Stimulated activated CD4-positive, alpha-beta T cell treated with anti-CD3 and anti-CD28 coated beads, Interleukin-15, amount 100 ng/mL, for 48 hours (primary cell): ENCODE data around the gene ACOT7.

Experiments used
- DNase-seq, 2 donors: peaks; one replicate each; pipeline ENCODE4 v3.0.0-alpha.2; 2020; ENCODE audit warnings: low read depth in 2 of 2

The ACOT7 gene

DNA sequence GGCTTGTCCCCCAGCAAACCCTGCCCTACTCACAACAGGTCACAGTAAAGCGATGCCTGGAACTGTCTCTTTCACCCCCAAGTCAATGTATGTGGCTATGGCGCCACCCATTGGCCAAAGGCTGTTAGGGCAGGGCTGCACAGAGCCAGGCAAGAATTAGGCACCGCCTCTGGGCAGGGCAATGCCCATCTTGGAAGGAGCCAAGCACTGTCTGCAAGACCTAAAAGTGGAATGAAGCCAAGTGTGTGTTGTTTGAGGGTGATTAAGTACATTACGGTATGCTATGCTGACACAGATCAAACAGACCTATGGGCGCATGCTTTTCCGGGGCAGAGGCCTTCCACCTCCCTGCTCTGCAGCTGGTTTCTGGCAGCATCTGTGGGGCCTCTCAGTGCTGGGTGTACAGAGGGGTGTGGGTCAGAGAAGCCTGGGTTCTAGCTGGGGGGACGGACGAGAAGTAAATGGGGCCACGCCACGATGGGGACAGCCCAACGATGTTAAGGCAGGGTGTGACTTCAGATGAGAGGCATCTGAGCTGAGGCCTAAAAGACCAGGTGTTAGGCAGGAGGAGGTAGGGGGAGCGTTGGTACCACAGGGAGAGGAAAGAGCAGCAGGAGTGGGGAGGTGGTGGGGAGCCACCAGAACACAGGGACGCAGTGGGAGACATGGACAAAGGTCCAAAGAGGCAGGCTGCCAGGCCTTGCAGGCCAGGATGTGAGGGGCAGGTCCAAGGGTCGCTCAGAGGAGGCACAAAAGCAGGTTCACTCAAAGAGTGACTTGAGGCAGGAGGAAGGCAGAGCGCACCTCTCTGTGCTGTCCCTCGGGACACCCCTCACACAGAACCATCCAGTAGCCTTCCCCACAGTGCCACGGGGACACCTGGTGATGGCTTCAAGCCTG is 49.8 kb downstream of the ACOT7 start:
- peak; percentile 38 to 55 for DNase-seq

DNA sequence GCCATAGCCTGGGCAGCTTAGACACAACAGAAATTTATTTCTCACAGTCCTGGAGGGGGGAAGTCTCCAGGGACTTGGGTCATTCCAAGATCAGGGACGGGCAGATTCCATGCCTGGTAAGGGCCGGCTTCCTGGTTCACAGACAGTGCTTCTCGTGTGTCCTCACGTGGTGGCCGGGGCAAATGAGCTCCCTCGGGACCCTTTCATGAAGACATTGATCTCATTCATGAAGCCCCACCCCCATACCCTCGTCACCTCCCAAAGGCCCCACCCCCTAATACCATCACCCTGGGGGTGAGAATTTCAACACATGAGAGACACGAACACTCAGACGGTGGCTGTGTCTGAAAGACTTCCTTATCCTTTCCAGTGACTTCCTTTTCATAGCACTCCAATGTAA is 51.5 kb downstream of the ACOT7 start:
- no peak for DNase-seq

DNA sequence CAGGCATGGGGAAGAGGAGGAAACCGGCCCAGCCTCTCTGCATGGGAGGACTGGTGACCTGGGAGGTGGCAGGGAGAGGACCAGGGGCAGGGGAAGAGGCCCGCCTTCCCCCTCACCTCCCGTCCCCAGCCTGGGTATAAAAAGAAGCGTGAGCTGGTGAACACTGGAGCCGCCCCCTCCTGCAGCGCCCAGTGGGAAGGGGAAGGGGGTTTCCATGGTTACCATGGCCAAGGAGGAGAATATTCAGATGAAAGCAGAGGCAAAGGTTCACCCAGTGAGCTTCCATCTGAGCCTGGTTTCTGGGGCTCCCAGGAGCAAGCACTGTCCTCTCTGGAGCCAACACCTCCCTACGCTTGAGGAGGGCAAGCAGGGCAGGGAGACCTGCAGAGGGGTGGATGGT is 54.9 kb downstream of the ACOT7 start:
- no peak for DNase-seq

DNA sequence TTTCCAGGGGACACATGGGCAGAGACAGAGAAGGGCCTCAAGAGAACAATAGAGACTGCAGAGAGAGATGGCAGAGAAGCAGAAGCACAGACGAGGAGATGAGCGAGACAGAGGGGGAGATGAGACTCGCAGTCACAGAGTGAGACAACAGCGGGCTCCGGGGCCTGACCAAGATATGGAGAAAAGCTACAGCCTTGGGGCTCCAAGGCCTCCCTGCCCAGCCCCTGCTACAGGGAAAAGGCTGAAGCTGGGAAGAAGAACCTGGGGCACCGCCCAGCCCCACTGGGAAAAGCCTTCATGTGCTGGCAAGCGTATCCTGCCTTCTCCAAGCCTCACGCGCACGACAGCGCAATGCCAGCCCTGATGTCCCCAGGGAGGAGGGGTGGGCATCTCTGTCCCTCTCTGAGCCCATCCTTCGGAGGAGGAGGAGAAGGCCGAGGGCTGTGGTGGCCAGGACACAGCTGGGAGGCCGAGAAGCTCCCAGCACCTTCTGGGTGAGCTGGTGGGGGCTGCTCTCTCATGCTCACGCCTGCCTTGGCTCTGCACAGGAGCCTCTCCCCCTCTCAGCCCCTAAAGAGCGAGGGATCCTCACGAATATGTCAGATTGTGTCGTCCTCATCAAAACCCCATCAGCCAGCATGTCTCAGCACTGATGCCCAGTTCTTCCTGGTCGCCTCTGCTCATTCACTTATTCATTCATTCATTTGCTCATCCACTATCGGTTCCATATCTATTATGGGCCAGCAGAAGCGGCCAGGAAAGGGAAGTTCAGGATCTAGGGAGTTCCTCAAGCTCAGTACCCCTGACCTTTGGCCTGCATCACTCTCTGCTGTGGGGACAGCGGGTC is 56.6 kb downstream of the ACOT7 start:
- no peak for DNase-seq

DNA sequence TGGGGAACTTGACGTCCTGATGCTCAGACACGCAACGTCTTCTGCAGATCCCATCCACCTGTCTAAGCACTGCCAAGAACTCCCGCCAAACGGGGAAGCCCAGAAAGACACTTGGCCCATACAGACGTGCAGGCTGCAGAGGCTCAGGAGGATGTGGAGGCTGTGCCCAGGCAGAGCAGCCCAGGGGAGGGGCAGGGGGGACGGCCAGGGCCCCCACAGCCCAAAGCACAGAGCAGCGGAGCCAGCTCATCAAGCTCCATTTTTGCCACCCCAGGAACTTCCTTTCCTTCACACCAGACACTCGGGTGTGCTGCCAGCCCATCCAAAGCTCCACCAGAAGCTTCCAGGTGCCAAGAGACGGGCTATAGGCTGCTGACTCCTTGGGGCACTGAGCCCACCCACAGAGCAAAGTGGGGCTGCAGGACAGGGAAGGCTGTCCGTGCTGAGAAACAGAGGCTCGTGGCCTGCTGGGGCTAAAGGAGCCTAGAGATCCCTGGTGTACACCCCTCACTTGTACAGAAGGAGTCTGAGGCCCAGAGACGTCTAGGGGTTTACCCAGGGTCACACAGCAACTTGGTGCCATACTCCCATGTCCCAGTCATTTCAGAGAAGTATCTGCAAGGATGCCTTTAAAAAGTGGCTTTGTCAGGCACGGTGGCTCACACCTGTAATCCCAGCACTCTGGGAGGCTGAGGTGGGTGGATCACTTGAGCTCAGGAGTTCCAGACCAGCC is 59.1 kb downstream of the ACOT7 start:
- no peak for DNase-seq

DNA sequence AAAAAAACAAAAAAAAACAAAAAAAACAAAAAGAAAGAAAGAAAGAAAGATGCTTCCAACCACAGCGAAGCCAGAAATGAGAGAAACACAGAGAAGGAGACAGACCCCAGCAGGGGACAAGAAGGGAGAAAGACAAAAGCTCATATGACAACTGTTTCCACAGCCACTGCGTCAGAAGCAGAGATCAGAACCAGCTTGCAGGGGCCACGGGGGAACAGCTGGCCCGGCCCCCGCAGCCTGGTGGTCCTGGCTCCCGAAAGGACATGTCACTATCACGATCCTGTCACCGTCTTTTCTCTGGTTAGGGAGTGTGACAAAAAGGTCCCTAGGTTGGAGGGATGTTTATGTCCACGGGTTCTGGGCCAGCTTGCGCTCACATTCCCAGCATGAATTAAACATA is 60.7 kb downstream of the ACOT7 start:
- no peak for DNase-seq

DNA sequence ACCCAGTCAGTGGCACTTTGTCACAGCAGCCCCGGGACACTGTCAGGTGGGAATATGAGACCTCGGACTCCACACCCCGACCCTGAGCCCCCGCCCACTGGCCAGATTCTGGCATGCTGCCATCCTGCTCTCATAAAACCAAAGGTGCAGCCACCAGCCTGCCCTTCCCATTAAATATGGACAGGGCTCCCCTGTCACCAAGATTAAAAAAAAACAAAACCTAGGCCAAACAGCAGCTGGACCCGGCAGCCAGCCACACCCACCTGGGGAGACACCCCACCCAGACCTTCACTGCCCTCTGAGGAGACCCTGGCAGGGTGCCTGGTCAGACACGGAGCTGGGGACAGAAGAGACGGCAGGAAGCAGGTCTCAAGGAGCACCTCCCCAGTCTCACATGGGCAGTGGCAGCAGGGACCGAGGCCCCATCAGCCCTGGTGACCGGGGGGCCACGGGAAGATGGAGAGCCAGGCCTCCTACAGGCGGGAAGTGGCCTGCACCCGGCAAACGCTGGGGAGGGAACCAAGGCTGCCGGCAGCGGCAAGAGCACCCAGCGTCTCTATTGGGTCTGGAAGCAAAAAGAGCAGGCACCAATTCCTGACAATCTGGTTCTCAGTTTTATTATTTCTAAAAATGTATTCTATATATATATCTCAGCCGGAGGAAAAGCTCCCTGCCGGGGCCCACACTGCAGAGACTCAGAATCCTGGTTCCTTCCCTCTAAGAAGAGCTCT is 61.9 kb downstream of the ACOT7 start:
- DNase-seq: no peak

DNA sequence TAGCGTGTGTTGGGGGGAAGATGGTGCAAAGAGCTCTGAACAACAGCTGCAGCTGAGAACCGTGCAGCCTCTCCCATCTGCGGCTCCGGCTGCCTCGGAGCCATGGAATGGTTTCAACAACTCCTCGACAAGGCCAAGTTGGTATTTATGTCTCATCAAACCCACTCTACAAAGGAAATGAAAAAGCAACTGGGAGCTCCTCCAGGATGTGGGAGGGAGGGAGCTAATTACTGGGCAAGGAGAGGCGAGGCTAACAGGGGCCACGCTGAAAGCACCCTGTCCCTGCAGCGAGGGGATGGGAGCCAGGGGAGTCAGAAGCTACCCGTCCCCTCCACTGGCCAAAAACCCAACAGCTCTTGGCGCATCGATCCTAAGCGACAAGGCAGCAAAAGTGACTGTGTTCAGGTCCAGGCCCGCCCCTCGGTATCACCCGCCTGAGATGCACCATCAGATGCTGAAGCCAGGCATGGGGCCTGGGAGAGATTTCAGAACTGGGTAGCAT is 63.1 kb downstream of the ACOT7 start:
- no peak for DNase-seq

DNA sequence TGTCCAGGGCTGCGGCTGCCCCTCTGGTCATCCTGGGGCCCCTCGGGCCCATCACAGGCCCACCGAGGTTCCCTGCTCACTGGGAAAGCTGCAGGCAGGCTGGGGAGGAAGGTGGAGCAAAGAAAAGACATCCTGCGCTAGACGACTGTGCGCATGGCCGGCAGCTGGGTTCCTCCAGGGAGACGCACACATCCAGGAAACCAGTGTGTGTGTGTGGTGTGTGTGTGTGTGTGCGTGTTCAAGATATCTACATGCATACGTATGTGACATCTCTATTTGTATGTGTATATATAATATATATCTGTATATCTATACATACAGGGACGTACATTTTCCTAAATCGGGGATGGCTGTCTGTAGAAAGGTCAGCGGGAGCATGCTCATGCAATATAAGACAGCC is 63.7 kb downstream of the ACOT7 start:
- no peak for DNase-seq

DNA sequence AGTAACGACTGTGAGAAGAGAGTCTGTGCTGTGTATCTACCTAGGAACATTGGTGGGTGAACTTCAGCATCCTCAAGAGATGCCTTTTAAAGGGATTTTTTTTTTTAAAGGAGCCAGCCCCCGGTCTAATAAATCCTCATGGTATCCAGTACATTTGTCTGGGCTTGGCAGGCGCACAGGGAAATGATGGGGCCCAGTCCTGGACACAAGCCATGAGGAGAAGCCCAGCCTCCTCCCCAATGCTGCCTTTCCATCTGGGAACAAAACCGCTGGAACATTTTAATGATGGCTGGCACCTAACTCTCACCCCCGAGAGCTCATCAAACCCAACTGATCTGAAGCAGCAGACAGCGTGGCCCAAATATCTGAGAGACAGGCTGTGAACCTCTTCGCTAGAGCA is 64.2 kb downstream of the ACOT7 start:
- no peak for DNase-seq

DNA sequence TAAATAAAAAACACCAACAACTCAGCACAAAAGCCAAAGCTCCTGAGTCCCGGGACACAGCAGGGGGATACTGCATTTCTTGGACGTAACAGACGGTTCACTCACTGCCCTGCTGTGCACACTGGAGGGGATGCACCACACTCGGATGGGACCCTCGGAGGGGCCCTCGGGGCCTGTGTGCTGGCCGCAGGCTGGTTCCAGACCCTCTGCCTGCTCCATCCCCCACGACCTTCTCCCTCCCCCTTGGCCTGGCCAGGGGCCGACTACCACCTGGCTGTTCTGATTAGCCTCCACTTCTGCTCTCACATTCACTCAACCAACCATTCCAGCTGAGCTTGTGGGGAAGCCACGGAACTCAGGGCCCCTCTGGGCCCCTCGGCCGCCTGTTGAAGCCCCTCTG is 64.9 kb downstream of the ACOT7 start:
- DNase-seq: no peak

DNA sequence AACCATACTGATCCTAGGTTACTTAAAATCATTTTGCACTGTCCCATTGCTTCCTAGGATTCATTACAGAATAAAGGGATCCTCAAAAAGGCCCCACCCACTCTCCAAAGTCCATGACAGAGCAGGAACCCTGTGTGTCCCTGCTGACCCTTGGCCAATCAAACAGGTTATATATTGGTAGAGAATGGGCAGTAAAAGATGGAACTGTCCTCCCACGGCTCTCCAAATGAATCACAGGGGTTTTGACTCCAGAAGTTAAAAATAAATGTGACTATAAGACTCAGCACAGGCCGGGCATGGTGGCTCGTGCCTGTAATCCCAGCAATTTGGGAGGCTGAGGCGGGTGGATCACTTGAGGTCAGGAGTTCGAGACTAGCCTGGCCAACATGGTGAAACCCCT is 65.5 kb downstream of the ACOT7 start:
- DNase-seq: no peak

DNA sequence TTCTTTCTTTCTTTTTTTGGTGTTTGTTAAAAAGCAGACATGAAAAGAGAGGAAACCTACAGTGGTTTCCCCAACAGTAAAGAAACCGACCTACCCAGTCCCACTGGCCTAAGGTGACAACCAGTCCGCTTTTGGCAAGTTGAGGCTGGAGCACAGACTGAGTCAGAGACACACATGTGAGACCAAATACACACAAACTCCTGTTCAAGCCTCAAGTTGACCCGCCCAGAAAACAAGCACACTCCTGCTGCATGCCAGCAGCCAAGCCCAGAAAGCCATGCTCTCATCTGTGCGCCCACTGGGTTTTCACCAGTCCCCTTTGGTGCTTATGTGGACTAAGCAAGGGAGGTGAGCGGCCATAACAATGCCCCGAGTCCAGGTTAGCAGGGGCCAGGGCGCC is 68.1 kb downstream of the ACOT7 start:
- DNase-seq: no peak

DNA sequence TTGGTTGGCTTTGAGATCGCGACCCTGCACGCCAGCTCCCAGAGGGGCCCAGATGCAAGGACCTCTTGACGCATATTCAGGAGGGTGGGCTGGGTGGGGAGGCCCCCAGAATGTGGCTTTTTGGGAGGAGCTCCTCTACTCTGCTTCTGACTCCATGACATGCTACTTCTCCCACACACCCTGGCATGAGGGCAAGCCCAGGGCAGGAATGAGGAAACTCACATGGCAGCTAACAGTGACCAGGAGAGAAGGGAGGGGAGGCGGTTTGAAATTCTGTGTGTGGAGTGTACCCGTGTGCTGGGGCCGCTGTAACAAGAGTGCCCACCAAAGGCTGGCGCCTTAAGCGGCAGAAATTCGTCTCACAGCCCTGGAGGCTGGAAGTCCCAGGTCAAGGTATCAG is 71.4 kb downstream of the ACOT7 start:
- DNase-seq: no peak

DNA sequence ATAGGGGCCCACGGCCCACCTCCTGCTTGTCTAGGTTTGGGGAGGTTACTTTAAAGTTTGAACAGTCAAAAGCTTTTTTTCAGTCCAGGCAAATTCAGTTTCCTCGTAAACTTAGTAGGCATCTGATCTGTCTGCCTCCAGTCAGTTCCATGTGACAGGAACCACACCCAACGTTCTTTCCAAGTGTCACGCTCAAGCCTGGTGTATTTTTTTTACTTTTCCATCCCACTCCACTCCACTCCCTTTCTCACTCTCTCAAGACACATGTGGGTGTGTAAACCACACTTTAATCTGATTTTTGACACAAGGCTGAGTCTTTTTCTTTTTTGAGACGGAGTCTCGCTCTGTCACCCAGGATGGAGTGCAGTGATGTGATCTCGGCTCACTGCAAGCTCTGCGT is 72.4 kb downstream of the ACOT7 start:
- no peak for DNase-seq

DNA sequence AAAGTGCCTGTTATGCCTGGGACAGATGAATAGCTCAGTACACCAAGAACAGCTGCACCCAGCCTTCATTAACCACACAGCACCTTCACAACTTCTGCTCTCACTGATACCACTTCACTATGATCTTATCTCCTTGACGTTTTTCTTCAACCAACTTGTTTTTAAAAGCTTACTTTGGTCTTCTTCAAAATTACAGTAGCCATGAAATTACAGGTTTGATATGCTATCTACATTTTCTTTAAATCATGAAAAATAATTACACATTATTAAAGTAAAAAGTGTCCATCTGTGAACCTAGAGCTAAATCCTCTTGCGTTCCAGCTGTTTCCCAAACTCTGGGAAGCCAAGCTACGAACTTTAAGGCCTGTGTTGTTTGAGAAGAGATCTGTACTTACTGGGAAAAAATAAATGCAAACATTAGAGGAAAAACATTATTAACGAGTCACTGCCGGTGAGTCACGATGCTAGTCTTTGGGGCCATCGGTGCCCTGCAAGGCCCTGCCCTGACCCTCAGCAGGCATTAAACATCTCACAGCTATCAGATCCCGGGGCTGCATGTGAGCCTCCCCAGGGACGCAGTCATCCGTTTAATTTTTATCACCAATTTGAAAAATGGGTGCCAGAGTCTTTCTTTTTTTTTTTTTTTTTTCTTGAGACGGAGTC is 76.3 kb downstream of the ACOT7 start:
- no peak for DNase-seq

DNA sequence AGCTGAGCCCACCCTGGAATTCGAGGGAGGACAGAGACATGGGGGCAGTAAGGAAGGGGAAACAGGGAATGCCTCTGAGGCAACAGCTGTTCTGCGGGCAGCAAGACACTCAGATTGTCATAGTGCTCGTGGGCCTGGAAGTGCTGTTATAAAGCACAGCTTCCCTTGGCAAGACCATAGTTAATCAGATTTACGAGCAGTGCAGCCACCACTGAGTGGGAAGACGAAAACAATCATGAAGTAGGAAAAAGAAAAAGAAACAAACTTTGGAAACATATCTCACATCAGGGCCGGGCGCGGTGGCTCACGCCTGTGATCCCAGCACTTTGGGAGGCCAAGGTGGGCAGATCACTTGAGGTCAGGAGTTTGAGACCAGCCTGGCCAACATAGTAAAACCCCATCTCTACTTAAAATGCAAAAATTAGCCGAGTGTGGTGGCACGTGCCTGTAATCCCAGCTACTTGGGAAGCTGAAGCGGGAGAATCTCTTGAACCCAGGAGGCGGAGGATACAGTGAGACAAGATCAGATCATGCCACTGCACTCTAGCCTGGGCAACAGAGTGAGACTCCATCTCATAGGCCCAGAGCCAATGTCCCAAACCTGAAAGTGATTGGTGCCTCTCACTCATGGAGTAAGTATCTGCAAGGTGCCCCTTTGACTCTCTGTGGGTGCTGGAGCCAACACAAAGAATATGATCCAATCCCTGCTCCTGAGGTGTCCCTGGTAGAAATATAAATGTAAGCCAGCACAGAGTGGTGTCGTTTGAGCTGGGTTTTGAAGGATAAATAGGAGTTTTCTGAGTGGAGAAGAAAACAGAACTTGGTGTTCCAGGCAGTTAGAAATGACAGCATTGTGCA is 77.1 kb downstream of the ACOT7 start:
- DNase-seq: no peak

DNA sequence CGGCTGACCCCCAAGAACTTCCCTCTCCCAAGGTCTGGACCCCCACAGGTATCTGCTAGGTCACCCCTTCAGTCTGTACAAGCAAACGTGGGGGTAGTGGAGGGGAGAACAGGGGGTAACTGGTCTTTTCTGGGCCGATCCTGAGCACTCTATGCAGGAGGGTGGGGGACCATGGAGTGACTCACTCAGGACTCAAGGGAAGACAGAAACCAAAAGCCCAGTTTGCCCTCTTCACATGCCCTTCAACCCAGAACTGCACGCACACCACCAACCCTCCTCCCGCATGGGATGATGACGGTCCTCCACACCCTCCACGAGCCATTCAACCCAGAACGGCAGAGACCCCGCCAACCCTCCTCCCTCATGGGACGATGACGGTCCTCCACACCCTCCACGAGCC is 79.1 kb downstream of the ACOT7 start:
- DNase-seq: no peak

DNA sequence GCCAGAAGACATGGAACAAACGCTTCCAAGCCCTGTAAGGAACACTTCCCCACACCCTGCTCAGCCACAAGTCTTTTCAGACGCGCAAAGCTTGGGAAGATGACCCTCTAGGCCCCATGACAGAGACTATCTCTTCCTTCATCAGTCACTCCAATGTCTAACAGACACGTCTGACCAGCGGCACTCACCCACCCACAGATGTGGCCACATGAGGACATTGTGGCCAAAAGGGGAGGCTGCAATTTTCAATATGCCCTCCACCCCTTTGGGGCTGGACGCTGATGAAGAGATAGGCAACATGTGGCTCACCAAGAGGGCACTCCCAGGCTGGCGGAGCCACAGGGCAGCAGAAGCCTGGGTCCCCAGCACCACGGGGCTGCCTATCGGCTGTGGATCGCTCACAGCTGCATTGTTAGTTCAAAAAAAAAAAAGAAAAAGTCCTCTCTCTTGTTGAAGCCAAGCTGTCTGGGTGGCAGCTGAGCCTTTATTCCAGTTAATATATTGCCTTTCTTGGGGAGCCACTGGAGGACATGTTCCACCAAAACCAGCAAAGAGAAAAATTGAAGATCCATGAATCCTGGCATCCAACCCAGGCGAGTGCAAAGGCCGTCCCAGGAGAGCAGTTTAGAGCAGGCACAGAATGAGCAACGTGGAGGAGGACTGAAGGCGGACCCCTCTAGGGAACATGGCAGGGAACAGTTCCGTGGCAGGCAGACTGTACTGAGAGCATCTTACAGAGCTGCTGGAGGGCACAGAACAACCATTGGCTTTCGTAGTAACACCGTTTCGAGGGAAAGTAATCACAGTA is 80.0 kb downstream of the ACOT7 start:
- DNase-seq: no peak
